ENCODE results near the gene RAB44.

RAB44 gene

DNA sequence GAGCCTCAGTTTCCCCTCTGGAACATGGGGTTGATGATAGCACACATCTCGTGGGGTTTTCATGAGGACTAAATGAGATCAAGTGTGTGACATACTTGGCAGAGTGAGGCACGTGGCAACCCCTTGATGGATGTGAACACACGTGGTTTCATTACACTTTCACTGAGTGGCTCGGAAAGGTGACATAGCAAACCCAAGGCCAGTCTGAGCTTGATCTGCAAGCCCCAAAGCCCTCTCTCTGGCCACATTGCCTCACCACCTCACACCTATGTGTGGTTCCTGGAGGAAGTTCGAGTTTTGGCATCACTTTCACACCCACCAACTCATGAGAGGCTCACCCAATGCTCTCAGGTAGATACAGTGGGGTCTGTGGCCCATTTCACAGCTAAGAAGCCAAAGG lies 81.6 kb downstream of the RAB44 start:
- DNase-seq = no peak

DNA sequence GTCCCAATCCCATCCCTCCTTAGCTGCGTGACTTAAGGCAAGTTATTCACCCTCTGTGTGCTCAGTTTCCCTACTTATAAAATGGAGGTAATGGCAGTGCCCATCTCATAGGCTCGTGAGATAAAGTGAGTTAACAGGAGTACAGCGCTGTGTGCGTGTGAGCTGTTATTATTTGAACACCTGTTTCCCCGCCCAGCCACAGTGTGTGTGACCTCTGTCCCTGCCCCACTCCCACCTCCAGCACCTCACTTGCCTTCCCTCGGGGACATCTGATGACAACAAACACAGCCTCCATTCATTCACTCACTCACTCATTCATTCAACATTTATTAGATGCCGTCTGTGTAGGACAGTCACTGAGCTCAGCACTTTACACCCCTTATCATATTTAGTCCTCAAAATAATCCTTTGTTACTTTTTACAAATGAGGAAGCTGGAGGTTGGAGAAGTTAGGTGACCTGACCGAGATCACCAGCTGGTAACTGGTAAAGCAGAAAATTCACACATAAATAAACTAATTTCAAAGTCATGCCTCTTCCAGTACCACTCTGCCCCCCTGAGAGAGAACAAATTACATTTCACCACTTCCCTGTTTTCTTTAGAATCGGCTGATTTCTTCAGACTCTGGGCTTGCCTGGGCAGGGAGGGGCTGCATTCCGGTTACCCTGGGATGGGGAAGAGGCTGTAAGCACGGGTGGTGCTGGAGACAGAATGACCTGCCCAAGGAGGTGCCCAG lies 83.0 kb downstream of the RAB44 start:
- DNase-seq = no peak

DNA sequence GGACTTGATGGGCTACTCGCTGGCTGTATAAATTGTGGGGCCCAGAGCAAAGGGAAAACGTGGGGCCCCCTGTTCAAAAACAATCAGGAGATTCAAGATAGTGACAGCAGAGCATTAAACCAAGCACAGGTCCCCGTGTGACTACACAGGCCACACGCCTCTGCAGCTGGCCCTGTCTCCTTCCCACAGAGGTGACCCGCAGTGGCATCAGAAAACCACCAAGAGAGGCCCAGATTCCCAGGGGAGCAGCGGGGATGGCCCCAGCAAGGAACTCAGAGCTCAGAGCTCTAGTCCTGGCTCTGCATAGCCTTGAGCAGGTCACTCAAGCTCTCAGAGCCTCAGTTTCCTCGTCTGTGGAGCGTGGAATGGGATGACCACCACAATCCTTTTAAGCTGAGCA lies 84.0 kb downstream of the RAB44 start:
- DNase-seq = no peak
